ENCODE results near the gene SH3YL1. TPM values are rescaled to one million over a fixed set of nuclear protein-coding genes. Genes with fewer than 3 reads are reported as not detected.

SH3YL1 gene
- total and polyA plus RNA-seq, 2 donors from 2014 or later, result 57.3 to 111 TPM

DNA sequence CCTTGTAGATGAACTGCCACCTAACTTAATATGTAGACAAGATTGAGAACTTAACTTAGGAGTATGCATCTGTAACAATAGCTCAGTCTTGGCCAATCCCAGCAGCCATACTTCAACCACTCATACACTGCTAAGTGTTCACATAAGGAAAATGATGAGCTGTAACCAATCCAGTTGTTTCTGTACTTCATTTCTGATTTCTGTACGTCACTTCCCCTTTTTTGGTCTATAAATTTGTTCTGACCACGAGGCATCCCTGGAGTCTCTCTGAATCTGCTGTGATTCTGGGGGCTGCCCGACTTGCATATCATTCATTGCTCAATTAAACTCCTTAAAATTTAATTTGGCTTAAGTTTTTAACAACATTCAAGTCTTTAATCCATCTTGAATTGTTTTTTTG lies 6.4 kb downstream of the SH3YL1 start:
- Histone ChIP-seq H3K4me3 (ENCODE audit: low read length in 3 of 3) (no peak overlapping the region), H3K36me3 (ENCODE audit: control insufficient read depth in 2 of 3, insufficient read depth in 3 of 3, low read length in 3 of 3) (peaks cover 0 to 5% (median 0%) of the 10 kb centered on the region in 3 donors), H3K4me1 (ENCODE audit: control insufficient read depth in 2 of 3, insufficient read depth in 2 of 3, low read depth in 1 of 3, low read length in 3 of 3) (peaks cover 0 to 13% (median 3%) of the 10 kb centered on the region in 3 donors), H3K27ac (ENCODE audit: low read depth in 2 of 2, low read length in 2 of 2) (no peak overlapping the region), H3K9me3 (ENCODE audit: control insufficient read depth in 2 of 3, insufficient read depth in 1 of 3, low read length in 3 of 3) (no peaks in the 10 kb centered on the region), H3K9ac (ENCODE audit: low read length in 3 of 3) (no peak overlapping the region), H3K27me3 (ENCODE audit: control insufficient read depth, insufficient read depth, low read length) (no peaks in the 10 kb centered on the region)
- DNase-seq (no peak), FAIRE-seq (no peak)
- TF ChIP-seq CTCF (IDR thresholded peaks at IDR 0.05; ENCODE audit: borderline replicate concordance, extremely low read depth, insufficient read depth), result no peak
- intact Hi-C loops (cut with DNase I), result no loop called here

DNA sequence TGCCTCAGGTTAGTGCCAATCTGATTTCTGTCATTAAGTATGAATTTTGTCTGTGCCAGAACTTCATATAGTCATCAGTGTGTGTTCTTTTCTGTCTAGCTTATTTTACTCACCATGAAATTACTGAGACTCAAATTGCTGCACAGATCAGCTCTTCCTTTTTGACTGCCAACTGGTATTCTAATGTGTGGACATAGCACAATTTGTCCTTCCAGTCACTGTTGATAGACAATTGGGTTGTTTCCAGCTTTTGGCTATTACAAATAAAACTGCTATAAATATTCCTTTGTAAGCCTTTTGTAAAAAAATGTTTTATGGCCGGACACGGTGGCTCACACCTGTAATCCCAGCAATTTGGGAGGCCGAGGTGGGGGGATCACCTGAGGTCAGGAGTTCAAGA lies 7.7 kb downstream of the SH3YL1 start:
- DNase-seq (no peak), FAIRE-seq (no peak)
- TF ChIP-seq CTCF (IDR thresholded peaks at IDR 0.05; ENCODE audit: borderline replicate concordance, extremely low read depth, insufficient read depth), result no peak
- no peaks in the 10 kb centered on the region for H3K9me3 ChIP-seq (ENCODE audit: control insufficient read depth in 2 of 3, insufficient read depth in 1 of 3, low read length in 3 of 3)
- H3K27ac ChIP-seq (ENCODE audit: low read depth in 2 of 2, low read length in 2 of 2), result no peak overlapping the region
- H3K4me3 ChIP-seq (ENCODE audit: low read length in 3 of 3), result no peak overlapping the region
- H3K27me3 ChIP-seq (ENCODE audit: control insufficient read depth, insufficient read depth, low read length), result no peaks in the 10 kb centered on the region
- intact Hi-C loops (cut with DNase I), result no loop called here
- H3K9ac ChIP-seq (ENCODE audit: low read length in 3 of 3), result no peak overlapping the region
- H3K36me3 ChIP-seq (ENCODE audit: control insufficient read depth in 2 of 3, insufficient read depth in 3 of 3, low read length in 3 of 3), result peaks cover 0 to 9% (median 2%) of the 10 kb centered on the region in 3 donors
- H3K4me1 ChIP-seq (ENCODE audit: control insufficient read depth in 2 of 3, insufficient read depth in 2 of 3, low read depth in 1 of 3, low read length in 3 of 3), result peaks cover 0 to 12% (median 3%) of the 10 kb centered on the region in 3 donors

GRCh38 chr2:255195-255594 lies 8.6 kb downstream of the SH3YL1 start:
- TF ChIP-seq CTCF (IDR thresholded peaks at IDR 0.05; ENCODE audit: borderline replicate concordance, extremely low read depth, insufficient read depth), result no peak

DNA sequence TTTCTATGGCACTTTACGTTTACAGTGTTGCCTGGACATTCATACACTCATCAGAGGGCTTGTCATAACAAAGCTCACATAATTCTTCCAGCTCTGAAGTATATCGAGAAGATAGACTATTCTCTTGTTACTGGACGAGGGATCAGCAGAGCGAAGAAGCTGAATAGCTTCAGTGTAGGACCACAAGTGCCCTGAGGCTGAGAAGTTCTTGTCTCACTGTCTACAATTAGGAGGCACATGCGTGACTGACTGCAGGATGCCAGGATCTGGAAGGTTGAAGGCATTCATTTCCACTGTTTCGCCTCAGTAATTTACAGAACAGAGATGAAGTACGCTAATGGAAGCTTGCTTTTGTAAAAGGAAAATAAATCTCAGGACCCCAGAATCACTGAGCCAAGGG lies 9.6 kb downstream of the SH3YL1 start:
- no peak overlapping the region for H3K9ac ChIP-seq (ENCODE audit: low read length in 3 of 3)
- TF ChIP-seq CTCF (IDR thresholded peaks at IDR 0.05; ENCODE audit: borderline replicate concordance, extremely low read depth, insufficient read depth), result no peak
- no peaks in the 10 kb centered on the region for H3K27me3 ChIP-seq (ENCODE audit: control insufficient read depth, insufficient read depth, low read length)
- peaks cover 0 to 9% (median 3%) of the 10 kb centered on the region in 3 donors for H3K4me1 ChIP-seq (ENCODE audit: control insufficient read depth in 2 of 3, insufficient read depth in 2 of 3, low read depth in 1 of 3, low read length in 3 of 3)
- FAIRE-seq (no peak), DNase-seq (peak in 3 of 5 donors; percentile 41 to 71 (median 64))
- intact Hi-C loops (cut with DNase I), result no loop called here
- H3K27ac ChIP-seq (ENCODE audit: low read depth in 2 of 2, low read length in 2 of 2), result no peak overlapping the region
- H3K9me3 ChIP-seq (ENCODE audit: control insufficient read depth in 2 of 3, insufficient read depth in 1 of 3, low read length in 3 of 3), result no peaks in the 10 kb centered on the region
- peaks cover 0 to 25% (median 2%) of the 10 kb centered on the region in 3 donors for H3K36me3 ChIP-seq (ENCODE audit: control insufficient read depth in 2 of 3, insufficient read depth in 3 of 3, low read length in 3 of 3)
- no peak overlapping the region for H3K4me3 ChIP-seq (ENCODE audit: low read length in 3 of 3)

More at GRCh38 chr2:255195-255594, 8.6 kb downstream of the SH3YL1 start:
- H3K27ac ChIP-seq (ENCODE audit: low read depth in 2 of 2, low read length in 2 of 2), result no peak overlapping the region
- no peak overlapping the region for H3K9ac ChIP-seq (ENCODE audit: low read length in 3 of 3)
- peaks cover 0 to 9% (median 3%) of the 10 kb centered on the region in 3 donors for H3K4me1 ChIP-seq (ENCODE audit: control insufficient read depth in 2 of 3, insufficient read depth in 2 of 3, low read depth in 1 of 3, low read length in 3 of 3)
- FAIRE-seq (no peak), DNase-seq (no peak)
- intact Hi-C loops (cut with DNase I), result no loop called here
- no peaks in the 10 kb centered on the region for H3K27me3 ChIP-seq (ENCODE audit: control insufficient read depth, insufficient read depth, low read length)
- H3K36me3 ChIP-seq (ENCODE audit: control insufficient read depth in 2 of 3, insufficient read depth in 3 of 3, low read length in 3 of 3), result peaks cover 0 to 18% (median 2%) of the 10 kb centered on the region in 3 donors
- H3K9me3 ChIP-seq (ENCODE audit: control insufficient read depth in 2 of 3, insufficient read depth in 1 of 3, low read length in 3 of 3), result no peaks in the 10 kb centered on the region
- H3K4me3 ChIP-seq (ENCODE audit: low read length in 3 of 3), result no peak overlapping the region

Data from kidney (tissue), 14 donors.